Measurements from ENCODE around the gene ZNF469. TPM values are rescaled to one million over a fixed set of nuclear protein-coding genes. Genes with fewer than 3 reads are reported as not detected.

Gene ZNF469
- total and polyA plus RNA-seq, 4 donors, result 0.38 to 5.2 (median 1.2) TPM

- H3K4me1 ChIP-seq (ENCODE audit: control insufficient read depth in 1 of 2, insufficient read depth in 2 of 2, low read length in 2 of 2), result no peaks in the 10 kb centered on the region
- H3K27ac ChIP-seq (ENCODE audit: low read depth in 1 of 2, low read length in 2 of 2), result no peak overlapping the region
- DNase-seq (no peak), ATAC-seq (ENCODE audit: low FRiP score) (no peak)
- H3K36me3 ChIP-seq (ENCODE audit: control insufficient read depth in 1 of 2, insufficient read depth in 2 of 2, low read length in 1 of 2), result no peaks in the 10 kb centered on the region
- H3K27me3 ChIP-seq (ENCODE audit: control insufficient read depth in 1 of 2, insufficient read depth in 2 of 2, low read length in 1 of 2), result no peaks in the 10 kb centered on the region
- intact Hi-C loops (cut with DNase I), result no loop called here
- WGBS, 2 donors, result 78 to 86% methylated on average over 8 of the region's 8 CpGs
- no peak overlapping the region for H3K4me3 ChIP-seq (ENCODE audit: low read length in 2 of 2)
- H3K9me3 ChIP-seq (ENCODE audit: control insufficient read depth, low read length), result no peaks in the 10 kb centered on the region
Measured at GRCh38 chr16:88398874-88399178, 16.1 kb downstream of the ZNF469 start.

GRCh38 chr16:88400186-88400585, 17.4 kb downstream of the ZNF469 start:
- 96 to 98% methylated on average over 9 of the region's 9 CpGs for WGBS, 2 donors
- no peak overlapping the region for H3K27ac ChIP-seq (ENCODE audit: low read depth in 1 of 2, low read length in 2 of 2)
- H3K27me3 ChIP-seq (ENCODE audit: control insufficient read depth in 1 of 2, insufficient read depth in 2 of 2, low read length in 1 of 2), result no peaks in the 10 kb centered on the region
- no peaks in the 10 kb centered on the region for H3K36me3 ChIP-seq (ENCODE audit: control insufficient read depth in 1 of 2, insufficient read depth in 2 of 2, low read length in 1 of 2)
- no peak for DNase-seq
- no peak overlapping the region for H3K4me3 ChIP-seq (ENCODE audit: low read length in 2 of 2)
- H3K9me3 ChIP-seq (ENCODE audit: control insufficient read depth, low read length), result no peaks in the 10 kb centered on the region
- ATAC-seq (ENCODE audit: low FRiP score), result no peak
- H3K4me1 ChIP-seq (ENCODE audit: control insufficient read depth in 1 of 2, insufficient read depth in 2 of 2, low read length in 2 of 2), result no peaks in the 10 kb centered on the region
- intact Hi-C loops (cut with DNase I), result no loop called here

- DNase-seq, result no peak
- intact Hi-C loops (cut with DNase I), result no loop called here
- Histone ChIP-seq H3K4me3 (ENCODE audit: low read length in 2 of 2) (no peak overlapping the region), H3K36me3 (ENCODE audit: control insufficient read depth in 1 of 2, insufficient read depth in 2 of 2, low read length in 1 of 2) (no peaks in the 10 kb centered on the region), H3K4me1 (ENCODE audit: control insufficient read depth in 1 of 2, insufficient read depth in 2 of 2, low read length in 2 of 2) (no peaks in the 10 kb centered on the region), H3K27ac (ENCODE audit: low read depth in 1 of 2, low read length in 2 of 2) (no peak overlapping the region), H3K9me3 (ENCODE audit: control insufficient read depth, low read length) (no peaks in the 10 kb centered on the region), H3K27me3 (ENCODE audit: control insufficient read depth in 1 of 2, insufficient read depth in 2 of 2, low read length in 1 of 2) (no peaks in the 10 kb centered on the region)
- no peak for ATAC-seq (ENCODE audit: low FRiP score)
- WGBS, 2 donors, result 71 to 96% methylated on average over 3 of the region's 3 CpGs
Measured at GRCh38 chr16:88401604-88402246, 19.0 kb downstream of the ZNF469 start.

- H3K27me3 ChIP-seq (ENCODE audit: control insufficient read depth in 1 of 2, insufficient read depth in 2 of 2, low read length in 1 of 2), result no peaks in the 10 kb centered on the region
- no peak for DNase-seq
- no peaks in the 10 kb centered on the region for H3K4me1 ChIP-seq (ENCODE audit: control insufficient read depth in 1 of 2, insufficient read depth in 2 of 2, low read length in 2 of 2)
- 83 to 86% methylated on average over 24 of the region's 24 CpGs for WGBS, 2 donors
- no peak overlapping the region for H3K4me3 ChIP-seq (ENCODE audit: low read length in 2 of 2)
- H3K36me3 ChIP-seq (ENCODE audit: control insufficient read depth in 1 of 2, insufficient read depth in 2 of 2, low read length in 1 of 2), result no peaks in the 10 kb centered on the region
- no peak for ATAC-seq (ENCODE audit: low FRiP score)
- no peak overlapping the region for H3K27ac ChIP-seq (ENCODE audit: low read depth in 1 of 2, low read length in 2 of 2)
- no peaks in the 10 kb centered on the region for H3K9me3 ChIP-seq (ENCODE audit: control insufficient read depth, low read length)
- intact Hi-C loops (cut with DNase I), result no loop called here
Measured at GRCh38 chr16:88402551-88403240, 19.9 kb downstream of the ZNF469 start.

GRCh38 chr16:88403794-88404581, 21.2 kb downstream of the ZNF469 start:
- ATAC-seq (ENCODE audit: low FRiP score) (no peak), DNase-seq (no peak)
- WGBS, 2 donors, result 94% methylated on average over 22 of the region's 22 CpGs
- intact Hi-C loops (cut with DNase I), result no loop called here
- Histone ChIP-seq H3K4me1 (ENCODE audit: control insufficient read depth in 1 of 2, insufficient read depth in 2 of 2, low read length in 2 of 2) (no peaks in the 10 kb centered on the region), H3K36me3 (ENCODE audit: control insufficient read depth in 1 of 2, insufficient read depth in 2 of 2, low read length in 1 of 2) (no peaks in the 10 kb centered on the region), H3K27me3 (ENCODE audit: control insufficient read depth in 1 of 2, insufficient read depth in 2 of 2, low read length in 1 of 2) (no peaks in the 10 kb centered on the region), H3K4me3 (ENCODE audit: low read length in 2 of 2) (no peak overlapping the region), H3K27ac (ENCODE audit: low read depth in 1 of 2, low read length in 2 of 2) (no peak overlapping the region), H3K9me3 (ENCODE audit: control insufficient read depth, low read length) (no peaks in the 10 kb centered on the region)

- no peak for ATAC-seq (ENCODE audit: low FRiP score)
- no peak for DNase-seq
- no peaks in the 10 kb centered on the region for H3K36me3 ChIP-seq (ENCODE audit: control insufficient read depth in 1 of 2, insufficient read depth in 2 of 2, low read length in 1 of 2)
- H3K27ac ChIP-seq (ENCODE audit: low read depth in 1 of 2, low read length in 2 of 2), result no peak overlapping the region
- intact Hi-C loops (cut with DNase I), result no loop called here
- H3K9me3 ChIP-seq (ENCODE audit: control insufficient read depth, low read length), result no peaks in the 10 kb centered on the region
- no peaks in the 10 kb centered on the region for H3K27me3 ChIP-seq (ENCODE audit: control insufficient read depth in 1 of 2, insufficient read depth in 2 of 2, low read length in 1 of 2)
- H3K4me1 ChIP-seq (ENCODE audit: control insufficient read depth in 1 of 2, insufficient read depth in 2 of 2, low read length in 2 of 2), result no peaks in the 10 kb centered on the region
- H3K4me3 ChIP-seq (ENCODE audit: low read length in 2 of 2), result no peak overlapping the region
- WGBS, 2 donors, result 85 to 97% methylated on average over 6 of the region's 6 CpGs
Measured at GRCh38 chr16:88404769-88405168, 22.0 kb downstream of the ZNF469 start.

GRCh38 chr16:88405216-88406060, 22.7 kb downstream of the ZNF469 start:
- peak; percentile 69 for ATAC-seq (ENCODE audit: low FRiP score)
- intact Hi-C loops (cut with DNase I), result no loop called here

GRCh38 chr16:88406096-88407041, 23.6 kb downstream of the ZNF469 start:
- Histone ChIP-seq H3K27ac (ENCODE audit: low read depth in 1 of 2, low read length in 2 of 2) (no peak overlapping the region), H3K9me3 (ENCODE audit: control insufficient read depth, low read length) (no peaks in the 10 kb centered on the region), H3K4me1 (ENCODE audit: control insufficient read depth in 1 of 2, insufficient read depth in 2 of 2, low read length in 2 of 2) (no peaks in the 10 kb centered on the region), H3K27me3 (ENCODE audit: control insufficient read depth in 1 of 2, insufficient read depth in 2 of 2, low read length in 1 of 2) (no peaks in the 10 kb centered on the region), H3K4me3 (ENCODE audit: low read length in 2 of 2) (no peak overlapping the region), H3K36me3 (ENCODE audit: control insufficient read depth in 1 of 2, insufficient read depth in 2 of 2, low read length in 1 of 2) (no peaks in the 10 kb centered on the region)
- ATAC-seq (ENCODE audit: low FRiP score) (peak; percentile 31), DNase-seq (no peak)
- WGBS, 2 donors, result 60 to 61% methylated on average over 38 to 39 of the region's 39 CpGs
- intact Hi-C loops (cut with DNase I), result no loop called here

More at GRCh38 chr16:88405216-88406060, 22.7 kb downstream of the ZNF469 start:
- no peak overlapping the region for H3K4me3 ChIP-seq (ENCODE audit: low read length in 2 of 2)
- H3K9me3 ChIP-seq (ENCODE audit: control insufficient read depth, low read length), result no peaks in the 10 kb centered on the region
- no peaks in the 10 kb centered on the region for H3K27me3 ChIP-seq (ENCODE audit: control insufficient read depth in 1 of 2, insufficient read depth in 2 of 2, low read length in 1 of 2)
- no peaks in the 10 kb centered on the region for H3K36me3 ChIP-seq (ENCODE audit: control insufficient read depth in 1 of 2, insufficient read depth in 2 of 2, low read length in 1 of 2)
- peak; percentile 78 to 87 for DNase-seq
- WGBS, 2 donors, result 17 to 19% methylated on average over 28 to 29 of the region's 29 CpGs
- H3K4me1 ChIP-seq (ENCODE audit: control insufficient read depth in 1 of 2, insufficient read depth in 2 of 2, low read length in 2 of 2), result no peaks in the 10 kb centered on the region
- no peak overlapping the region for H3K27ac ChIP-seq (ENCODE audit: low read depth in 1 of 2, low read length in 2 of 2)
